HepG2 (cell line): Measurements from ENCODE around the gene SLC23A2. TPM values are rescaled to one million over a fixed set of nuclear protein-coding genes. Genes with fewer than 3 reads are reported as not detected.

Source experiments
- CBX2 ChIP-seq, 2 experiments: fragments of 200-600 bp in 1 of 2; sonication (generic); formaldehyde crosslinking in 1 of 2; IDR thresholded peaks; 2 replicates each; pipeline versions ENCODE4 v1.7.0 to v1.8.1; 2018 to 2022; ENCODE audit warnings: low read depth in 2 of 2, low read length in 1 of 2, mild to moderate bottlenecking in 1 of 2, missing genetic modification reagents in 1 of 2
- FOSL2 ChIP-seq: sonication (generic); formaldehyde crosslinking; IDR thresholded peaks from 2 replicates; pipeline ENCODE4 v1.4.0; 2020; ENCODE audit warnings: missing genetic modification reagents
- KLF11 ChIP-seq: IDR thresholded peaks from 2 replicates; pipeline ENCODE4 v1.6.1; 2016; ENCODE audit warnings: missing compliant biosample characterization
- NCOA1 ChIP-seq: sonication (generic); formaldehyde crosslinking; IDR thresholded peaks from 2 replicates; pipeline ENCODE4 v1.9.0; 2021; ENCODE audit warnings: missing genetic modification reagents
- NFE2 ChIP-seq: sonication (generic); formaldehyde crosslinking; IDR thresholded peaks from 2 replicates; pipeline ENCODE4 v1.4.0; 2020; ENCODE audit warnings: missing genetic modification reagents
- POLR2AphosphoS5 ChIP-seq: IDR thresholded peaks from 2 replicates; pipeline ENCODE4 v1.6.1; 2012; ENCODE audit warnings: low read depth, low read length
- YEATS4 ChIP-seq: sonication (generic); formaldehyde crosslinking; IDR thresholded peaks from 2 replicates; pipeline ENCODE4 v1.4.0; 2020; ENCODE audit warnings: missing genetic modification reagents, borderline replicate concordance
- ZNF101 ChIP-seq: sonication (generic); formaldehyde crosslinking; IDR thresholded peaks from 2 replicates; pipeline ENCODE4 v1.4.0; 2020; ENCODE audit warnings: mild to moderate bottlenecking, low read depth, missing genetic modification reagents, borderline replicate concordance
- ZNF260 ChIP-seq: sonication (generic); formaldehyde crosslinking; IDR thresholded peaks from 2 replicates; pipeline ENCODE4 v1.4.0; 2020; ENCODE audit warnings: missing genetic modification reagents, low read depth, mild to moderate bottlenecking, borderline replicate concordance
- ZNF441 ChIP-seq: sonication (generic); formaldehyde crosslinking; IDR thresholded peaks from 2 replicates; pipeline ENCODE4 v1.7.0; 2021; ENCODE audit warnings: missing genetic modification reagents, borderline replicate concordance
- ZNF550 ChIP-seq: sonication (generic); formaldehyde crosslinking; IDR thresholded peaks from 2 replicates; pipeline ENCODE4 v1.4.0; 2020; ENCODE audit warnings: mild to moderate bottlenecking, missing genetic modification reagents, borderline replicate concordance
- ZNF660 ChIP-seq: sonication (generic); formaldehyde crosslinking; IDR thresholded peaks from 2 replicates; pipeline ENCODE4 v1.5.1; 2020; ENCODE audit warnings: mild to moderate bottlenecking, low read depth, missing genetic modification reagents, borderline replicate concordance
- polyA plus RNA-seq, 8 experiments: library from polyadenylated mRNA; depleted of rRNA in 3 of 8; stranded (reverse) in 7 of 8; unstranded in 1 of 8; fragments of >200 nt; fragmentation: Illumina TruSeq in 4 of 8; extraction: Trizol in 4 of 8; gene quantifications; 2 replicates each; pipeline versions ENCODE4 v1.2.1 to v1.2.3, GENCODE V29; 2011 to 2016; ENCODE audit warnings: low read depth in 4 of 8, missing spikeins in 1 of 8, mixed read lengths in 1 of 8; ENCODE audit not compliant: insufficient read depth in 1 of 8
- total RNA-seq, 5 experiments: library from RNA; depleted of rRNA; stranded (reverse); fragments of >200 nt; fragmentation: Illumina TruSeq; extraction: Trizol; gene quantifications; 2 replicates each; pipeline ENCODE4 v1.2.3, GENCODE V29; 2016; ENCODE audit warnings: low read depth in 1 of 5
- TF ChIP-seq, protein P1 (sequence below): sonication (generic); IDR thresholded peaks from 2 replicates; pipeline ENCODE4 v1.6.1; 2016; ENCODE audit warnings: low read depth, borderline replicate concordance
- TF ChIP-seq, protein P2 (sequence below): sonication (generic); formaldehyde crosslinking; IDR thresholded peaks from 2 replicates; pipeline ENCODE4 v1.9.0; 2021; ENCODE audit warnings: missing genetic modification reagents, borderline replicate concordance
- TF ChIP-seq, protein P3 (sequence below): IDR thresholded peaks from 2 replicates; pipeline ENCODE4 v1.6.1; 2016; ENCODE audit warnings: mild to moderate bottlenecking, missing biosample characterization, missing genetic modification reagents
- TF ChIP-seq, protein P4 (sequence below): sonication (generic); formaldehyde crosslinking; IDR thresholded peaks from 2 replicates; pipeline ENCODE4 v1.4.0; 2020; ENCODE audit warnings: missing genetic modification reagents
- TF ChIP-seq, protein P5 (sequence below): sonication (generic); formaldehyde crosslinking; IDR thresholded peaks from 2 replicates; pipeline ENCODE4 v1.8.0; 2022; ENCODE audit warnings: mild to moderate bottlenecking, missing genetic modification reagents, moderate library complexity
- TF ChIP-seq, protein P6 (sequence below): sonication (generic); formaldehyde crosslinking; IDR thresholded peaks from 2 replicates; pipeline ENCODE4 v1.8.0; 2022; ENCODE audit warnings: missing genetic modification reagents, mild to moderate bottlenecking, borderline replicate concordance

Gene SLC23A2
- total and polyA plus RNA-seq, 2 of the 13 experiments (the other 11 are each of a cell fraction or from before 2014, with no cell fraction given), result 42.2 to 51.2 TPM

DNA sequence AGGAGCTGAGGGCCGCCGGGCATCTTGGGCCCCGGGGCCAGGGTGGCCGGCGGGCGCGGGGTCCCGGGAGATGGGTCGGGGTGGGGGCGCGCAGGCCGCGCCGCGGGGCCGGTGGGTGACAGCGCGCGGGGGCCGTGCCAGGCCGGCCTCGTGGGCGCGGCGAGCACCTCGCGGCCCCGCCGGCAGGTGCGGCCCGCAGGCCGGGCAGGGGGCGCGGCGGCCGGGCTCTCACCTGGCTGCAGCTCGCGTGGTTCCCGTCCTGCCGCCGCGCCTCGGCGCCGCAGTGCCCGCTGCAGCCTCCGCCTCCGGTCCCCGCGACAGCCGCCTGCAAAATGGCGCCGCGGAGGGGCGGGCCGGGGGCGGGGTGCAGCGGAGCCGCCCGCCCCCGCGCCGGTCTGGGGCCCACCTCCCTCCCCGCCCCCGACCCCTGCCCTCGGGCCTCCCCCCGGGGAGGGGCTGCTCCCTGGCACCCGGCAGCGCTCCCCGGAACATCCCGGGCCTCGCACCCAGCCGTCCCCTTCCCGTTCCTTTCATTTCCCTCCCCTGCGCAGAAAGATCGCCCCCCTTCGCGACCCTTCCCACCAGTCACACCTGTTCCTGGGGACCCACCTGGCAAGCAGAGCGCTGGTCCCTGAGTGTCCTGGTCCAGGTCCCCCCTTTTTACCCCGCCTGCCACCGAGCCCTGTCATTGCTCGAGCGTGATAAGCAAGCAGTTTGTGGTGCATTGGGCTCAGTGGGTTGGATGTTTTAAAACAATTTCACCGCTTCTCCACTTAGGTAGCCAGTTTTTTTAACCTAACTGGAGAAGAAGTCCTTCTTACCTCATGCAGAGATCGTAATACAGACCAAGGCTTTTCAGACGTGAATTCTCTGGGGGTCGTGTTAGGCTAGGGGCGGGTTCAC is at the start of gene SLC23A2 (continued):
- TF ChIP-seq ZNF101 (CRISPR knock-in tag), result no peak
- no peak for TF ChIP-seq ZNF660 (CRISPR knock-in tag)
- TF ChIP-seq, protein P1, sequence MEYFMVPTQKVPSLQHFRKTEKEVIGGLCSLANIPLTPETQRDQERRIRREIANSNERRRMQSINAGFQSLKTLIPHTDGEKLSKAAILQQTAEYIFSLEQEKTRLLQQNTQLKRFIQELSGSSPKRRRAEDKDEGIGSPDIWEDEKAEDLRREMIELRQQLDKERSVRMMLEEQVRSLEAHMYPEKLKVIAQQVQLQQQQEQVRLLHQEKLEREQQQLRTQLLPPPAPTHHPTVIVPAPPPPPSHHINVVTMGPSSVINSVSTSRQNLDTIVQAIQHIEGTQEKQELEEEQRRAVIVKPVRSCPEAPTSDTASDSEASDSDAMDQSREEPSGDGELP, result no peak
- TF ChIP-seq, protein P2, sequence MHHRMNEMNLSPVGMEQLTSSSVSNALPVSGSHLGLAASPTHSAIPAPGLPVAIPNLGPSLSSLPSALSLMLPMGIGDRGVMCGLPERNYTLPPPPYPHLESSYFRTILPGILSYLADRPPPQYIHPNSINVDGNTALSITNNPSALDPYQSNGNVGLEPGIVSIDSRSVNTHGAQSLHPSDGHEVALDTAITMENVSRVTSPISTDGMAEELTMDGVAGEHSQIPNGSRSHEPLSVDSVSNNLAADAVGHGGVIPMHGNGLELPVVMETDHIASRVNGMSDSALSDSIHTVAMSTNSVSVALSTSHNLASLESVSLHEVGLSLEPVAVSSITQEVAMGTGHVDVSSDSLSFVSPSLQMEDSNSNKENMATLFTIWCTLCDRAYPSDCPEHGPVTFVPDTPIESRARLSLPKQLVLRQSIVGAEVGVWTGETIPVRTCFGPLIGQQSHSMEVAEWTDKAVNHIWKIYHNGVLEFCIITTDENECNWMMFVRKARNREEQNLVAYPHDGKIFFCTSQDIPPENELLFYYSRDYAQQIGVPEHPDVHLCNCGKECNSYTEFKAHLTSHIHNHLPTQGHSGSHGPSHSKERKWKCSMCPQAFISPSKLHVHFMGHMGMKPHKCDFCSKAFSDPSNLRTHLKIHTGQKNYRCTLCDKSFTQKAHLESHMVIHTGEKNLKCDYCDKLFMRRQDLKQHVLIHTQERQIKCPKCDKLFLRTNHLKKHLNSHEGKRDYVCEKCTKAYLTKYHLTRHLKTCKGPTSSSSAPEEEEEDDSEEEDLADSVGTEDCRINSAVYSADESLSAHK (CRISPR knock-in tag), result no peak
- TF ChIP-seq, protein P3, sequence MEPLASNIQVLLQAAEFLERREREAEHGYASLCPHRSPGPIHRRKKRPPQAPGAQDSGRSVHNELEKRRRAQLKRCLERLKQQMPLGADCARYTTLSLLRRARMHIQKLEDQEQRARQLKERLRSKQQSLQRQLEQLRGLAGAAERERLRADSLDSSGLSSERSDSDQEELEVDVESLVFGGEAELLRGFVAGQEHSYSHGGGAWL, result no peak
- TF ChIP-seq KLF11 (CRISPR knock-in tag), result no peak
- TF ChIP-seq NCOA1 (CRISPR knock-in tag), result no peak
- TF ChIP-seq, protein P4, sequence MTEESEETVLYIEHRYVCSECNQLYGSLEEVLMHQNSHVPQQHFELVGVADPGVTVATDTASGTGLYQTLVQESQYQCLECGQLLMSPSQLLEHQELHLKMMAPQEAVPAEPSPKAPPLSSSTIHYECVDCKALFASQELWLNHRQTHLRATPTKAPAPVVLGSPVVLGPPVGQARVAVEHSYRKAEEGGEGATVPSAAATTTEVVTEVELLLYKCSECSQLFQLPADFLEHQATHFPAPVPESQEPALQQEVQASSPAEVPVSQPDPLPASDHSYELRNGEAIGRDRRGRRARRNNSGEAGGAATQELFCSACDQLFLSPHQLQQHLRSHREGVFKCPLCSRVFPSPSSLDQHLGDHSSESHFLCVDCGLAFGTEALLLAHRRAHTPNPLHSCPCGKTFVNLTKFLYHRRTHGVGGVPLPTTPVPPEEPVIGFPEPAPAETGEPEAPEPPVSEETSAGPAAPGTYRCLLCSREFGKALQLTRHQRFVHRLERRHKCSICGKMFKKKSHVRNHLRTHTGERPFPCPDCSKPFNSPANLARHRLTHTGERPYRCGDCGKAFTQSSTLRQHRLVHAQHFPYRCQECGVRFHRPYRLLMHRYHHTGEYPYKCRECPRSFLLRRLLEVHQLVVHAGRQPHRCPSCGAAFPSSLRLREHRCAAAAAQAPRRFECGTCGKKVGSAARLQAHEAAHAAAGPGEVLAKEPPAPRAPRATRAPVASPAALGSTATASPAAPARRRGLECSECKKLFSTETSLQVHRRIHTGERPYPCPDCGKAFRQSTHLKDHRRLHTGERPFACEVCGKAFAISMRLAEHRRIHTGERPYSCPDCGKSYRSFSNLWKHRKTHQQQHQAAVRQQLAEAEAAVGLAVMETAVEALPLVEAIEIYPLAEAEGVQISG (CRISPR knock-in tag), result peak; percentile 62
- no peak for TF ChIP-seq YEATS4 (CRISPR knock-in tag)
- TF ChIP-seq, protein P5, sequence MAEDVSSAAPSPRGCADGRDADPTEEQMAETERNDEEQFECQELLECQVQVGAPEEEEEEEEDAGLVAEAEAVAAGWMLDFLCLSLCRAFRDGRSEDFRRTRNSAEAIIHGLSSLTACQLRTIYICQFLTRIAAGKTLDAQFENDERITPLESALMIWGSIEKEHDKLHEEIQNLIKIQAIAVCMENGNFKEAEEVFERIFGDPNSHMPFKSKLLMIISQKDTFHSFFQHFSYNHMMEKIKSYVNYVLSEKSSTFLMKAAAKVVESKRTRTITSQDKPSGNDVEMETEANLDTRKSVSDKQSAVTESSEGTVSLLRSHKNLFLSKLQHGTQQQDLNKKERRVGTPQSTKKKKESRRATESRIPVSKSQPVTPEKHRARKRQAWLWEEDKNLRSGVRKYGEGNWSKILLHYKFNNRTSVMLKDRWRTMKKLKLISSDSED (CRISPR knock-in tag), result no peak
- no peak; the same call in 1 of the 2 replicates for TF ChIP-seq ZNF550
- peak; percentile 48; the same call in 1 of the 2 replicates for TF ChIP-seq POLR2AphosphoS5
- TF ChIP-seq CBX2 (IDR thresholded peaks at IDR 0.05; ENCODE audit: low read depth, low read length), result no peak
- TF ChIP-seq CBX2 (CRISPR knock-in tag; IDR thresholded peaks at IDR 0.05; ENCODE audit: low read depth), result no peak
- TF ChIP-seq ZNF260 (CRISPR knock-in tag), result no peak
- 0 out of 2 replicates have a peak, but pooled peaks have one; percentile 14 for TF ChIP-seq FOSL2 (CRISPR knock-in tag)
- TF ChIP-seq, protein P6, sequence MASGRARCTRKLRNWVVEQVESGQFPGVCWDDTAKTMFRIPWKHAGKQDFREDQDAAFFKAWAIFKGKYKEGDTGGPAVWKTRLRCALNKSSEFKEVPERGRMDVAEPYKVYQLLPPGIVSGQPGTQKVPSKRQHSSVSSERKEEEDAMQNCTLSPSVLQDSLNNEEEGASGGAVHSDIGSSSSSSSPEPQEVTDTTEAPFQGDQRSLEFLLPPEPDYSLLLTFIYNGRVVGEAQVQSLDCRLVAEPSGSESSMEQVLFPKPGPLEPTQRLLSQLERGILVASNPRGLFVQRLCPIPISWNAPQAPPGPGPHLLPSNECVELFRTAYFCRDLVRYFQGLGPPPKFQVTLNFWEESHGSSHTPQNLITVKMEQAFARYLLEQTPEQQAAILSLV, result peak; percentile 32; the same call in 1 of the 2 replicates
- no peak for TF ChIP-seq NFE2 (CRISPR knock-in tag)
- no peak for TF ChIP-seq ZNF441 (CRISPR knock-in tag)
